Stimulated activated naive CD4-positive, alpha-beta T cell (primary cell): ENCODE measurements around the gene VPS50.
"Not testable (repeated sequence)": the region's sequence is repeated elsewhere in the genome, so short reads cannot be mapped to it uniquely, and the experiment has no call there.

Experiments
- DNase-seq, 6 experiments: peaks; one replicate each; lab custom pipeline; 2025; lab: John Stamatoyannopoulos, UW

VPS50 gene

GRCh38 chr7:93238748-93239147 is 6.6 kb downstream of the VPS50 start:
- DNase-seq = no peak

DNA sequence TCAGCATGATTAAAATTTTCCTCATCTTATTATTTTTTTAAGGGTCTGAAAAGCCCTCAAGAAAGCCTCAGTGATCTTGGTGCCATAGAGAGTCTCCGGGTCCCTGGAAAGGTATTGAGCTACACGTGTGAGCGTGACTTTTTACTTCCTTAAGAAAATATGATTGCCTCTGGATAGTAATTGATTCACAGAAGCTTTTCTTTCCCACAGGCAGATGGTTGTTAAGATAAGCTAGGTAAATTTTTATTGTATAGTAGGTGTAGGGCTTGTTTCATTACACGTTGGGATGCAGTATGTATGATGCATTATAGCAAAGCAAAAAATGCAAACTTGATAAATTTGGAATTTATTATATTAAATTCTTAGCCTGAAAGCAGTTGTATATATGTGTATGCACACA is 7.7 kb downstream of the VPS50 start:
- DNase-seq = no peak

DNA sequence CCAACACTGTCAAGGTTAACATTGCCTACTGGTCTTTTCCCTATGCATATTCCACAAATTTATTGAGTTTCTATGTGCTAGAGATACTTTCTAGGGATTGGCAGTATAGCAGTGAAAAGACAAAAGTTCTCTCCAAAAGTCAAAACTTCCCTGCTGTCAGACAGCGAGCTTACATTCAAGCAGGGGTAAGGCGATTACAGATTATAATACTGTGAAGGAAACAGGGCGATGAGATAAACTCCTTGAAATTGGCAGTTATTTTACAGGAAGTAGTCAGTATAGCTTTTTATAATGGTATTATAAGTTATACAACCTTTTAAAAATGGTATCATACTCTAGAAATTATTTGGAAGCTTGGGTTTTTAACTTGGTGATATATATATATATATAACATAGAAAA is 9.9 kb downstream of the VPS50 start:
- DNase-seq = no peak

DNA sequence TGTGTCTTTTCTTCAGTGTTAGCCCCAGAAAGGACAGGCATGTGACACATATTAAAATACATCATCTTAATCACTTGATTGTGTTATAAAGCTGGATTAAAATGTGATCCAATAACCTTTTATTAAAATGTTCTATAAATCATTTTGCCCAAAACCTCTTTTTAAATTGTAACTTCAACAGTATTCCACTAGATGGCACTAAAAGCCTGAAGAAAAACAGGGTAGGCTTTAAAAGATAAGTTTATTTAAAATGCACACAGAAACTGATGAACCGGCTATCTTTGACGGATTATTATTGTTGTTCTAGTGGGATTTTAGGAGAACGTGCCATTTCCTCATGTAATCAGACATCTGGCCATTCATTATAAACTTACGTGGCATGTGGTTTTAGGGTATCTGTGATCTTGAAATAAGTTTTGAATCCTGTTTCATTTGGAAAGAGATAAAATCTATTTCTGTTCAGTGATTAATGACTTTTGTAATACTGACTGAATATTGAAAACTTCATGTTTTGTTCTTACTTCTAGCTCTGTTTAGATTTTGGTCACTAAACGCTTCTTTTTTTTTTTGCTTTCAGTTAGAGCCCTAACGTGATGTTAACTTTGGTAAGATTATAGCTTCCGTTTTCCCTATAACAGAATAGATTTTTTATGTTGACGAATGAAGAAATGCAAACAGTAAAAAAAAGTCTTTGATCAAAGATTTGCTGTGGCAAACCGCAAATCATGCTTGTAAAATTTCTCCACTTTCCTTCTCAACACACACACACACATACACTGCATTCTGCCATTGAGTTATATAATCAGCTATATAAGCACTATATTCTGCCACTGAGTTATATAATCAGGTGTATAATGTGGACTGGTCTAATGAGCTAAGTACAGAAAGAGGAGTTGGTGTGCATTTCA is 13.6 kb downstream of the VPS50 start:
- peak in 2 of 6 experiments; percentile 36 to 37 for DNase-seq

GRCh38 chr7:93249491-93250148 is 17.5 kb downstream of the VPS50 start:
- no peak for DNase-seq

- no peak for DNase-seq
Observed at GRCh38 chr7:93258661-93259060, 26.5 kb downstream of the VPS50 start.

GRCh38 chr7:93262535-93262934 is 30.4 kb downstream of the VPS50 start:
- DNase-seq = no peak

DNA sequence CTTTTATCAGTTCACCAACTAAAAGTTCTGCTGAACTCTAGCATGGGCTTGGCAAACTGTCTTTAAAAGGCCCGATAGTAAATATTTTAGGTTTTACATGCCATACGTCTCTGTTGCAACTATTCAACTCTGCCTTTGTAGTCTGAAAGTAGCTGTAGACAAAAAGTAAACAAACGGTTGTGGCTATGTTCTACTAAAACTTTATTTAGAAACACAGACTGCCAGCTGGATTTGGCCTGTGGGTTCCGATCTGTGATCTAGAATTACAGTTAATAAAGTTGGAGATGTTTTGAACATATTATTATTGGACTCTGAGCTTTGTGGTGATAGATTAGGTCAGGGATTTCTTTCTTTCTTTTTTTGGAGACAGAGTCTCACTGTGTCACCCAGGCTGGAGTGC is 33.1 kb downstream of the VPS50 start:
- no peak for DNase-seq

DNA sequence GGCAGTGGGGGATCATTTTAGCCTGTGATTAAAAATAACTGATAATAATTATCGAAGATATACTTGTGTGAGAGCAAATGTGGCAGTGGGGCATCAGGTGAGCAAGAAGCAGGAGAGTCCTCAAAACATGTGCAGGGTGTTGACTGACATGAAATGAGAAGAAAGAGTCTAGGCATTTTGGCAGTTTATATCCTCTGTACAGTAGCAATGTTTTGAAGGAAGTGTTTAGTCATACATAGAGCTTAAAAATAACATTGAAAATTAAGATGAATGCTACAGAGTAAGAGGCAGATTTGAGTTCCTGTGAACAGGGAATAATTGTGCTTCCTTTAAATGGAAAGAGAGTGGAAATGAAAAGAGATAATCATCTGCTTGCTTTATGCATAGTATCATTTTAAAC is 47.4 kb downstream of the VPS50 start:
- DNase-seq = no peak

- DNase-seq = no peak
Observed at GRCh38 chr7:93284908-93285307, 52.7 kb downstream of the VPS50 start.

- no peak for DNase-seq
Observed at GRCh38 chr7:93293229-93293628, 61.1 kb downstream of the VPS50 start.

- DNase-seq = no peak
Observed at GRCh38 chr7:93298206-93298605, 66.0 kb downstream of the VPS50 start.

DNA sequence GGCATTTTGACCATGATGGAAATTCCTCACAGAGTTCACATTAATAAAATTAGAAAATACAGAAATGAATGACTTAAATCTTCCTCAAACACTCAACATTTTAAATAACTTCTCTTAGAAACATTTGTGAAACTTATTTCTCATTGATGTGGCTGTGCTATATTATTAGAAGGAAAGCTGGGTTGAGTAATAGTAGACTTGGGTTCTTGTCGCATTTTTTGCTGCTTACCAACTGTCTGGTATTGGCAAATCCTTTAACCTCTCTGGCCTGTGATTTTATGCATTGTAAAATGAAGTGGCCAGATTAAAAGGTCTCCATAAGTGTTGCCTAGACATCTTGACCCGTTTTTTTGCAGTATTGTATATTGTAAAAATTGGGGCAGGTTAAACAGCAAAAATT is 66.5 kb downstream of the VPS50 start:
- DNase-seq = no peak

GRCh38 chr7:93301736-93302135 is 69.6 kb downstream of the VPS50 start:
- DNase-seq = no peak

DNA sequence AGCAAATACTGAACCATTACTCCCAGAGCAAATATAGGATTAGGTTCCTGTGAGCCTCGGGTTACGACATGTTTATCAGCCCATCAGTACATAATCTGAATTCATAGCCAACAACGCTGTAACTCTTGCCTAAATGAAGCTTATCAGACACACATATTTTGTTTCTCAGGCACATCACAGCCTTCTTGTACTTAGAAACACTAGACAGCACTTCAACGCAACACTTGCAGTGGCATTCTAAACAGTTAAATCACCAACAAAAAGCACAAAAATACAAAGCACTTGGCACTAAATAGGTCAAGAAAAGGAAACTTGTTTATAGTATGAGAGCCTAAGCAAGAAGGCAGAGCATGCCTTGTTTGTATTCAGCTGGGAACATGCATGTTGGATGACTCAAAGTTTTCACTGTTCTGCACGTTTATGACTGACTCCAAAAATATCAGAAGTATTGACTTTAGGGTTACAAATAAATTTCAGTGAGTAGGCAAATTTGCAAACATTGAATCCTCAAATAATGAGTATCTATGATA is 75.0 kb downstream of the VPS50 start:
- DNase-seq = no peak

DNA sequence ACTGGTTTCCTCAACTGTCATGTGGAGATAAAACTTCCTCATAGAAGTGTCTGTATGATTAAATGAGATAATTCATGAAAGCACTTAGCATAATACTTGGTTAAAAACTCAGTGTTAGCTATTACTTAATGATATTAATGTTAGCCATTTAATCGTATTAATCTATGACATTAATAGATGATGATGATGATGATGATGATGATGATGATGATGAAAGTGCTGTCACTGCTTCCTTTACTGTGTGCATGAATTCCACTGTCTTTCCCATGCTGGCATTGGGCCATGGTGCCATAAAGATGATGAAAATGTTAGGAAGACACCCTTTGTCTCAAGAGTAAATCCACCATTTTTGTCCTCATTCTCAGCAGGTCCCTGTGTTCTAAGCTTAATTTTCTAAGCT is 75.8 kb downstream of the VPS50 start:
- DNase-seq = no peak

GRCh38 chr7:93310346-93310745 is 78.2 kb downstream of the VPS50 start:
- no peak for DNase-seq

DNA sequence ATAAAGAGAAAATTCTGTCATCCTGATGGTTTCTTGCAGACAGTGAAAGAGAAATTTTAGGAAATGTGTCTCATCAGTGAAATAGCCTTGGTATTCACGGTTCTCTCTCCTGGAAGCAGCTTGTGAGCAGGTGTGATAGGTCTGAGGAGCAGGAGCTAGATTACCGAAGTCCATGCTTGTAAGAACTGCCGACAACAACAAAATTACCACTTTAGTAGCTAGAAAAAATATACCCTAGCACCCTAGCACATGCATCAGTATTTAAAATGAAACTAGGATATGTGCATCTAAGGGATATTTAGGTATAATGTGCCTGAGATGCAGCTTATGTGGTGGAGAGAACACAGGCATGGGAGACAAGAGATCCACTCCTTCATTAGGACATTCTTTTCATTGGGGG is 82.3 kb downstream of the VPS50 start:
- no peak for DNase-seq

GRCh38 chr7:93315896-93316295 is 83.7 kb downstream of the VPS50 start:
- DNase-seq = no peak

- no peak for DNase-seq
Observed at GRCh38 chr7:93316730-93317129, 84.6 kb downstream of the VPS50 start.

DNA sequence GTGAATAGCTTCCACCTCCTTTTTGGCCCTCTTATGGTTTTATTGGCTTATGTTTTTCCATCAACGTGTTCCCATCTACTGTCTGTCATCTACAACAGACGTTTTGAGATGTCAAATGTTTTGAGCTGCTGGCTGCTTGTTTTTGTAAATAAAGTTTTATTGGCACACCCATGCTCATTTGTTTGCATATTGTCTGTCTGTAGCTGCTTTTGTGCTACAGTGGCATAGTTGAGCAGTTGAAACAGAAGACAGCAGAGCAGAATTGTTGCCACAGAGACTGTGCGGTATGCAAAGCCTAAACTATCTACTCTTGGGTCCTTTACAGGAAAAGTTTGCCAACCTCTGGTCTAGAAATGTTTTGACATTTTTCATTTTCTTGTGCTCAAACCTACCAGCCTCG is 88.7 kb downstream of the VPS50 start:
- no peak for DNase-seq

DNA sequence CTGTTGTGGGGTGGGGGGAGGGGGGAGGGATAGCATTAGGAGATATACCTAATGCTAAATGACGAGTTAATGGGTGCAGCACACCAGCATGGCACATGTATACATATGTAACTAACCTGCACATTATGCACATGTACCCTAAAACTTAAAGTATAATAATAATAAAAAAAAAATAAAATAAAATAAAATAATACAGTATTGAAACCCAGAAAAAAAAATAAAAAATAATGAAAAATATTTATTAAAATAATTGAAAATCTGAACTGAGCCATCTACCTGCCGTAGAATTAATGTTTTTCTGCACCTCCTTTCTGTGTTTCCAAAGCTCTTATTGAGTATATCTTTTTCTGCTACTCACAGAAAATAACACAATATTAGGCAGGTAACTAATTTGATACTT is 94.1 kb downstream of the VPS50 start:
- not testable (repeated sequence) for DNase-seq

GRCh38 chr7:93327006-93327633 is 95.0 kb downstream of the VPS50 start:
- no peak for DNase-seq
